OCI-LY7 (cell line): Measurements from ENCODE around the gene PCDH9. TPM values are rescaled to one million over a fixed set of nuclear protein-coding genes. Genes with fewer than 3 reads are reported as not detected.
A peak's percentile ranks its signal among the peaks of the same experiment; 100 is the strongest.

Experiments
- BruUV-seq: library from RNA; stranded (reverse); fragments of 400-500 nt; replicated peaks from 2 replicates; lab custom pipeline; 2021; lab: Mats Ljungman, UMichigan
- CTCF ChIA-PET: fragments of 300-600 bp; sonication (Branson Sonifier 250); formaldehyde crosslinking; loops from one replicate; lab custom pipeline; 2022; ENCODE audit warnings: antibody characterized with exemption; ENCODE audit not compliant: unreplicated experiment; lab: Charles Lee
- POLR2A ChIA-PET: fragments of 300-600 bp; sonication (Branson Sonifier 250); formaldehyde crosslinking; loops from one replicate; lab custom pipeline; 2022; ENCODE audit warnings: antibody characterized with exemption; lab: Charles Lee
- DNase-seq: peaks from one replicate; pipeline ENCODE4 v3.0.0-alpha.2; 2015; ENCODE audit warnings: low spot score
- H2AFZ ChIP-seq: fragments of 200-600 bp; sonication (generic), shearing (Covaris generic); 2 replicates; pipeline ENCODE4 v1.6.1; 2014; ENCODE audit warnings: mild to moderate bottlenecking, antibody characterized with exemption, low read length, moderate library complexity
- H3K27ac ChIP-seq: fragments of 200-600 bp; sonication (generic); 2 replicates; pipeline ENCODE4 v1.5.1; 2014; ENCODE audit warnings: mixed run types, low read depth, mild to moderate bottlenecking, moderate library complexity, low read length, inconsistent platforms; ENCODE audit not compliant: poor library complexity, severe bottlenecking
- H3K36me3 ChIP-seq: fragments of 200-600 bp; sonication (generic); 2 replicates; pipeline ENCODE4 v1.6.1; 2014; ENCODE audit warnings: mild to moderate bottlenecking, antibody characterized with exemption, low read length, moderate library complexity, mixed read lengths; ENCODE audit not compliant: insufficient read depth
- H3K4me1 ChIP-seq: fragments of 200-600 bp; sonication (generic); 2 replicates; pipeline ENCODE4 v1.5.1; 2014; ENCODE audit warnings: mild to moderate bottlenecking, low read length; ENCODE audit not compliant: insufficient read depth, poor library complexity, severe bottlenecking
- H3K4me2 ChIP-seq: fragments of 200-600 bp; sonication (generic); 2 replicates; pipeline ENCODE4 v1.6.1; 2014; ENCODE audit warnings: mild to moderate bottlenecking, low read length
- H3K4me3 ChIP-seq: fragments of 200-600 bp; sonication (generic); 2 replicates; pipeline ENCODE4 v1.5.1; 2014; ENCODE audit warnings: mild to moderate bottlenecking, low read depth, low read length; ENCODE audit not compliant: poor library complexity, severe bottlenecking
- H3K79me2 ChIP-seq: fragments of 200-600 bp; sonication (generic); 2 replicates; pipeline ENCODE4 v1.6.1; 2016; ENCODE audit warnings: low read depth, mild to moderate bottlenecking, low read length, moderate library complexity, mixed read lengths; ENCODE audit not compliant: insufficient read depth
- H3K9me2 ChIP-seq: fragments of 200-600 bp; sonication (generic); 2 replicates; pipeline ENCODE4 v1.6.1; 2016; ENCODE audit warnings: mild to moderate bottlenecking, low read length, mixed read lengths; ENCODE audit not compliant: insufficient read depth
- H3K9me3 ChIP-seq: fragments of 200-600 bp; sonication (generic); 2 replicates; pipeline ENCODE4 v1.6.1; 2014; ENCODE audit warnings: mild to moderate bottlenecking, mixed run types, low read length, mixed read lengths
- H4K20me1 ChIP-seq: fragments of 200-600 bp; sonication (generic); 2 replicates; pipeline ENCODE4 v1.6.1; 2014; ENCODE audit warnings: mild to moderate bottlenecking, antibody characterized with exemption, low read length, moderate library complexity, mixed read lengths; ENCODE audit not compliant: insufficient read depth
- EZH2phosphoT487 ChIP-seq: fragments of 200-600 bp; sonication (generic); IDR thresholded peaks from 2 replicates; pipeline ENCODE4 v1.6.1; 2018; ENCODE audit warnings: low read depth, borderline replicate concordance, mild to moderate bottlenecking, mixed run types, antibody characterized with exemption, low read length, moderate library complexity, mixed read lengths
- intact Hi-C: fragments of 100-400 bp; cut with micrococcal nuclease; formaldehyde crosslinking; loops from one replicate; pipeline ENCODE4 v1.10.0; 2022; ENCODE audit not compliant: unreplicated experiment
- total RNA-seq, 2 experiments: library from RNA; depleted of rRNA in 1 of 2; stranded (reverse); fragments of >200 nt in 1 of 2; shearing (Covaris generic) in 1 of 2; gene quantifications; 2 replicates each; pipeline ENCODE4 v1.2.3, GENCODE V29; 2014 to 2022
- TF ChIP-seq, protein P1 (sequence below): fragments of 200-600 bp; sonication (generic); conservative IDR thresholded peaks from 2 replicates; pipeline ENCODE4 v1.5.1; 2014; ENCODE audit warnings: mild to moderate bottlenecking, antibody characterized with exemption, low read length, moderate library complexity, mixed read lengths

PCDH9 gene
- total RNA-seq, 2 experiments from 2014 or later: 20.1 to 26.0 TPM

DNA sequence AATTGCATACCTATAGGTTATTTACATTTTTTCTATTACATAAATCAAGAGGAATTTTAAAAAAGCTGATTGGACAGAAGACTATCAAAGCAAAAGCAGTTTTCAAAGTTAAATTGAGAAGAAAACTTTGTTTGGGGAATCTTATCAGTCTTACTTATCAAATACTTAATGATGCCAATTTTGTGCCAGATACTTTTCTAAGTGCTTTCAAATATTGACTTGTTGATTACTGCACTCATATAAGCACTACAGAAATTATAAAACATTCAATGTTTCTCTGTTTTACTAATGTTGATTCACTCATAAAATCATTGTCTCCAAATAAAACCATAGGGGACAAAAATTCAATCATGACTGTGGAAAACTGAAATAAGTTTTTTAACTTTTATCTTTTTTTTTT is 36.2 kb downstream of the PCDH9 start:
- no peak for DNase-seq
- TF ChIP-seq, protein P1, sequence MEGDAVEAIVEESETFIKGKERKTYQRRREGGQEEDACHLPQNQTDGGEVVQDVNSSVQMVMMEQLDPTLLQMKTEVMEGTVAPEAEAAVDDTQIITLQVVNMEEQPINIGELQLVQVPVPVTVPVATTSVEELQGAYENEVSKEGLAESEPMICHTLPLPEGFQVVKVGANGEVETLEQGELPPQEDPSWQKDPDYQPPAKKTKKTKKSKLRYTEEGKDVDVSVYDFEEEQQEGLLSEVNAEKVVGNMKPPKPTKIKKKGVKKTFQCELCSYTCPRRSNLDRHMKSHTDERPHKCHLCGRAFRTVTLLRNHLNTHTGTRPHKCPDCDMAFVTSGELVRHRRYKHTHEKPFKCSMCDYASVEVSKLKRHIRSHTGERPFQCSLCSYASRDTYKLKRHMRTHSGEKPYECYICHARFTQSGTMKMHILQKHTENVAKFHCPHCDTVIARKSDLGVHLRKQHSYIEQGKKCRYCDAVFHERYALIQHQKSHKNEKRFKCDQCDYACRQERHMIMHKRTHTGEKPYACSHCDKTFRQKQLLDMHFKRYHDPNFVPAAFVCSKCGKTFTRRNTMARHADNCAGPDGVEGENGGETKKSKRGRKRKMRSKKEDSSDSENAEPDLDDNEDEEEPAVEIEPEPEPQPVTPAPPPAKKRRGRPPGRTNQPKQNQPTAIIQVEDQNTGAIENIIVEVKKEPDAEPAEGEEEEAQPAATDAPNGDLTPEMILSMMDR: no peak
- no peak for TF ChIP-seq EZH2phosphoT487
- intact Hi-C loops: no loop called here
- Histone ChIP-seq H2AFZ (peak overlapping the region; percentile 9; the same call in 1 of the 2 replicates), H3K9me2 (no peaks in the 10 kb centered on the region), H3K9me3 (no peaks in the 10 kb centered on the region), H3K4me1 (no peaks in the 10 kb centered on the region), H3K79me2 (no peaks in the 10 kb centered on the region), H3K4me3 (no peak overlapping the region), H4K20me1 (no peaks in the 10 kb centered on the region), H3K4me2 (0 out of 2 replicates have a peak overlapping the region, but pooled peaks have one; percentile 9), H3K27ac (no peak overlapping the region), H3K36me3 (no peaks in the 10 kb centered on the region)
- BruUV-seq: no TSS peak
- POLR2A ChIA-PET: interaction anchor here (0.6 to 1.0 kb wide), 5 partner anchors 9 to 426 kb away, joined by 3 to 4 read pairs (median 3); no protein-coding TSS in a partner anchor
- CTCF ChIA-PET: no interaction called here

DNA sequence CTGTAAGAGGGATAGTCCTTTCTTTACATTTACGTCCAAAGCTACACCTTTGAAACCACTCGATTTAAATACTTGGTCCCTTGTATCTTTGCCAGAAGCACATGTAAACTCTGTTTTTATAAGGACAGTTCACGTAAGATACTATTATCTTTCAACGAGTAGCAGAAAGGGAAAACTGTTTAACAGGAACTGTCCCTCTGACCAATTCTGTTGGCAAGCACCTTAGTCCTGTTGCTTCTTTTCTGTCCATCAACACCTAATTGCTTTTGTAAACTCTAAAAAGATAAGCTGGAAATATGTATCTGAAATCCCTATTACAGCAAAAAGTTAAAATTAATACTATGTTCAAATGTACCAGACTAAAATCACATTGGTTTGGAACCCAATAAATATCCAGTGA is 37.4 kb downstream of the PCDH9 start:
- TF ChIP-seq EZH2phosphoT487: no peak
- TF ChIP-seq, protein P1: no peak
- Histone ChIP-seq H2AFZ (no peak overlapping the region; the same call in 1 of the 2 replicates), H4K20me1 (no peaks in the 10 kb centered on the region), H3K27ac (no peak overlapping the region), H3K4me3 (no peak overlapping the region), H3K4me1 (no peaks in the 10 kb centered on the region), H3K36me3 (no peaks in the 10 kb centered on the region), H3K4me2 (no peak overlapping the region), H3K9me2 (no peaks in the 10 kb centered on the region), H3K9me3 (no peaks in the 10 kb centered on the region), H3K79me2 (no peaks in the 10 kb centered on the region)
- ChIA-PET CTCF (interaction anchor here (0.6 kb wide), 1 partner anchor 21 kb away, joined by 4 read pairs; no protein-coding TSS in a partner anchor), POLR2A (interaction anchor here (0.6 to 2.5 kb wide), 3 partner anchors 12 to 477 kb away, joined by 3 to 11 read pairs (median 4); no protein-coding TSS in a partner anchor)
- intact Hi-C loops: no loop called here
- no TSS peak for BruUV-seq
- no peak for DNase-seq

DNA sequence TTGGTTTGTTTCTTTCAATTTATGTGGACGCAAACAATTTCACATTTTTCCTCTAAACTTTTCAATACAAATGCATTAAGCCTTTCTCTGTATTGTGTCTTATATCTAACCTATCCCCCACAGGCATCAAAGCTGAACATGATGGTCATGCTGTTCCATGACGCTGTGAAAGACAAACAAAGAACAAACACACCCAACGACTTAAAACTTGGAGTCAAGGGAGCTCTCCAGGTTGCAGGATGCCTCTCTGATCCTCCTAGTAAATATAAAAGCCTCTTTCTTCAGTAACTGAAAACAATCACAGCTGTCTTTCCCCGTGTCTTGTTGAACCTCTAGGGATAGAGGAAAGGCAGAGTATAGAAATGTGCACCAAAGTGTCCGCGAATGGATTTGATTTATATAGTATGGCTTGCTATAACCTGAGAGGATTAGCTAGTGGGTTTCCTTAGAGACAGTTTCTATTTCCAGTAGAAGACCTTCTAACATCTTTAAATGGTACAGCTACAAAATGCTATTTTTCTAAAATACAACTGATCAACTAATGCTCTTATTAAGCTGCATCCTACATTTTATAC is 43.1 kb downstream of the PCDH9 start:
- no TSS peak for BruUV-seq
- no peak overlapping the region for H3K4me3 ChIP-seq
- H4K20me1 ChIP-seq: no peaks in the 10 kb centered on the region
- 0 out of 2 replicates have a peak, but pooled peaks cover 4% of the 10 kb centered on the region for H3K9me3 ChIP-seq
- no peaks in the 10 kb centered on the region for H3K79me2 ChIP-seq
- no peaks in the 10 kb centered on the region for H3K4me1 ChIP-seq
- H3K4me2 ChIP-seq: no peak overlapping the region
- H2AFZ ChIP-seq: no peak overlapping the region
- no peak overlapping the region for H3K27ac ChIP-seq
- TF ChIP-seq, protein P1: no peak
- no peak for TF ChIP-seq EZH2phosphoT487
- POLR2A ChIA-PET: interaction anchor here (0.8 to 1.0 kb wide), 2 partner anchors 16 to 39 kb away, joined by 4 to 5 read pairs; no protein-coding TSS in a partner anchor
- intact Hi-C loops: no loop called here
- CTCF ChIA-PET: no interaction called here
- H3K36me3 ChIP-seq: no peaks in the 10 kb centered on the region
- no peak for DNase-seq
- no peaks in the 10 kb centered on the region for H3K9me2 ChIP-seq
